Stimulated activated CD8-positive, alpha-beta memory T cell treated with anti-CD3 and anti-CD28 coated beads, Interleukin-2, amount 100 ng/mL, for 1 hour (primary cell): ENCODE results near the gene ELMO1.

Experiments used
- DNase-seq, 2 donors: peaks; one replicate each; pipeline ENCODE4 v3.0.0-alpha.2; 2020; ENCODE audit warnings: low read depth in 2 of 2

Gene ELMO1

GRCh38 chr7:36919738-36920137 is 528.9 kb downstream of the ELMO1 start:
- no peak for DNase-seq

GRCh38 chr7:36918591-36918990 is 530.1 kb downstream of the ELMO1 start:
- no peak for DNase-seq

- DNase-seq, result no peak
These were observed 532.0 kb downstream of the ELMO1 start for GRCh38 chr7:36916619-36917018.

DNA sequence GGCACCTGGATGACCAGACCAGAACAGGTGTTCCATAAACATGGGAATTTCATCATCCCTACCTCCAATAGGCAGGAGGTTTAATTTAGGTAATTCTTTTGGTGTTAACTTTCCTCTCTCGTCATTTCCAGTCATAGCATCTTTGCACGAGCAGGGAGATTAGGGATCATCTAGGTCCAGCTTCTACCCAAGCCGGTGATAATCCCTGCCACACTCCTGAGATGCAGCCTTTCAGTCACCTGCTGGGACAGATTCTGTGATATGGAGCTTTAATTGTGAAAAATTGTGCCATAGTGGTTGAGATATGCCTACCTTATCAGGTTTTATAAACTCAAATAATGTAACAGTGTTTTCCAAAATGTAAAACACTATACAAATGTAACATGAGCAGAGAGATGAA is 532.5 kb downstream of the ELMO1 start:
- no peak for DNase-seq

- no peak for DNase-seq
These were observed 536.9 kb downstream of the ELMO1 start for GRCh38 chr7:36911788-36912187.

GRCh38 chr7:36910859-36911258 is 537.8 kb downstream of the ELMO1 start:
- no peak for DNase-seq

DNA sequence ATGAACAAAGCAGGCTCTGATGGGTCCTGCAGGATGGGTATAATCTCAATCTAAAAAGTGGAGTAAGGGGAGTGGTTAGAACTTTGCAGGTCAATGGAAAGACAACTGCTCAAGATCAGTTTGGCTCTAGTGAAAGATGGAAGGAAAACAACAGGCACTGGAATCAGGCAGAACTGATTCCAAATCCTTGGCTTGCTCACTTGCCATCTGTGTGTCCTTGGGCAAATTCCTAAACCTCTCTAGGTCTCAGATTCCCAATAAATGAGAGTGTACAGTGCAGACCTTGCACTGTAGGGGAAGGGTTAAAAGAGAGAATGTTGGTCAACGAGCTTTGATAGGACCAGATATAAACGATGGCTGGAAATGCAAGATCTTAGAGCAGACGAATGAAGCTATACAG is 538.3 kb downstream of the ELMO1 start:
- DNase-seq, result no peak

DNA sequence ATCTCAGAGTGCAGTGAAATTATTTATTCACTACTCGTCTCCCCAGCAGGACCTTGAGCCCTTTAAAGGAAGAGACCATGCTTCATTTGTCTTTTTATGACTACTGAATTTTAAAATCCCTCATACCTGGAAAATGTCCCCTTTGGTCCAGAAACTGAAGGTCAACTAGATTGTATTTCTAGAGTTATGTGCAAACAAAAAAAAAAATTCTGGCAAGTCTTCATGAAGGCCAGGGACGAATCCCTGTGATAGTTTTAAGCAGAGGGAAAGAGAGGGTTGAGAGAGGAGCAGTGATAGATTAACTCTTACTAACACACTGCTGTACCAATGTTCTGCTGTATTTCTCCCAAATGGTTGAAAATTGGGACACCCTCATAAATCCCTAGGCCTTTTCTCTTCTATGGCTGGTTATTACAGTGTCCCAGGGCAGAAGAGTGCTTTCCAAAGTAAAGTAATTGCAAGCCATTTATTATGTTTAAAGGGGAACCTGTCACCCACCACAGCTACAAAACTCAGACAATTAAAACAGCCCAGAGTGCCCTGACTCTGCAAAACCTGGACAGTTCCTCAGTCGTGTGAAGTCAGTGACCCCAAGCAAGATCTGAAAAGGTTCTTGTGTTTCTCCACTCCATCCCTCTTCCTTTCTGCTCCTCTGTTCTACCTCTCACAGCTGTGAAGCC is 541.6 kb downstream of the ELMO1 start:
- no peak for DNase-seq

GRCh38 chr7:36906448-36906847 is 542.2 kb downstream of the ELMO1 start:
- no peak for DNase-seq

- DNase-seq, result no peak
These were observed 542.8 kb downstream of the ELMO1 start for GRCh38 chr7:36905841-36906240.

DNA sequence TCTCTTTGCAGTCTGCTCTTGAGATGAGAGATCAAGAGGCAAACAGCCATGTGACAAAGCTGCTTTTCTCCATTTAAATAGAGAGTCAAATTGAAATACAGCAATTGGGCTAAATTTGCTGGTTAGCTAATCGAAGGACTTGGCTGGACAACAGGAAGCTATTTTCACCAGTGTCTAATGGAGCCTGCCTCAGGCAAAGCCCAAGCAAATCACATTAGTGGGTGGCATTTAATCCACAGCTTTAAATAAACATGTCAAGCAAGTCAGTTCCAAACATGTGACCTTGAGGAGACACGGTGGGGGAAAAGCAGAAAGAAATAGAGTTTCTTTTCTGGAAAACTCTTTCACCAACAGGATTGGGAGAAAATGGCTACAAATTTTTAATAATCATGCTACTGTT is 543.9 kb downstream of the ELMO1 start:
- no peak for DNase-seq

DNA sequence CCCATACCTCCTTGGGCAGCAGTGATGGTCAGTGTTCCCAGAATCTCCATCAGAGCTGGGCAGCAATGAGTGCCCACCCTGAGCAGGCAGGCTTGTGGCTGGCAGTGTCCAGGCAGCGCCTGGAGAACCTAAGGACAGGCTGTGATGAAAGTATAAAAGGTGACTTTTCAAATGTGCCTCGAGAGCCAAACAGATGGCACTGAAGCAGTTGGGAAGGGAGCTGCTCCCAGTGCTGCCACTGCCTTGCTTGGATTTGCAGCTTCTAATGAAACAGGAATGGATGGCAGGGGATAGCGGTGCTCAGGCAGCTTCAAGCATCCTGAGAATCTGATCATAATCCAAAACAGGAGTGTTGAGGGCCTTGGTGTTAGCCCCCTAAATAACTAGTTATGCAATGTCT is 544.6 kb downstream of the ELMO1 start:
- DNase-seq, result no peak

- no peak for DNase-seq
These were observed 547.5 kb downstream of the ELMO1 start for GRCh38 chr7:36900988-36901710.

GRCh38 chr7:36898186-36898585 is 550.5 kb downstream of the ELMO1 start:
- no peak for DNase-seq

GRCh38 chr7:36896956-36897590 is 551.6 kb downstream of the ELMO1 start:
- no peak for DNase-seq

DNA sequence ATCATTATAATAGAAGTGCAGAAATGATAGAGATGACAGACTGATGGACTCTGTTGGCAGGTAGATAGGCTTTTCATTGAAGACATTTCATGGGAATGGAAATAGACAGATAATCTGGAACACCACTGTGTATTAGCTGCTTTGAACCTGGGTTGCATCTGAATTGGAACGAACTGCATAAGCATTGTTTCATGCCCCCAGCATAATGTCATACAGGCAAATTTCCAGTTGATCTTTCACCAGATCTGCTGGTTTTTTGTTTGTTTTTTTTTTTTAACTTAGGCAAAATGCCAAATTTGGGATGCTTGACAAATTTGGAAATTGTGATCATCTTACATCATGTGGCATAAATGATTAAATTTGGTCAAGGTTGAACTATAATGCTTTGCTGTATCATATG is 552.2 kb downstream of the ELMO1 start:
- DNase-seq, result no peak

- DNase-seq, result no peak
These were observed 553.5 kb downstream of the ELMO1 start for GRCh38 chr7:36895192-36895591.

DNA sequence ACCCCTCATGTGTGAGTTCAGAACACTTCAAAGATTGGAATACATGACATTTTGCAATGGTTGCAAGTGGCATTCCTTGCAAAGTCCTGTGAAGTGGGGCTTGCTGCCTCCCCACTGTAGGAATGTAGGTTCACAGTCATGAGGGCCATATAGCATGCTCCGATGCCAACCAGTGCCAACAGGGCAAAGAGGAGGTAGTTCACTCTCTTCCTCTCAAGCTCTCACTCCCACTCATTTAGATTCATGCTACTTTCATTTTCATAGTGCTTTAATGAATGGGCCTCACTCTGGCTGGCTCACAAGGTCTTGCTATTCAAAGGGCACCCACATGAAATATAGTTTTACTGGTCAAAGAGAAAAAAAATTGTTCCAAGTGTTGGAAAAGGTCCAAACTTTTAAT is 554.5 kb downstream of the ELMO1 start:
- DNase-seq, result no peak

- DNase-seq, result no peak
These were observed 559.5 kb downstream of the ELMO1 start for GRCh38 chr7:36889182-36889581.

DNA sequence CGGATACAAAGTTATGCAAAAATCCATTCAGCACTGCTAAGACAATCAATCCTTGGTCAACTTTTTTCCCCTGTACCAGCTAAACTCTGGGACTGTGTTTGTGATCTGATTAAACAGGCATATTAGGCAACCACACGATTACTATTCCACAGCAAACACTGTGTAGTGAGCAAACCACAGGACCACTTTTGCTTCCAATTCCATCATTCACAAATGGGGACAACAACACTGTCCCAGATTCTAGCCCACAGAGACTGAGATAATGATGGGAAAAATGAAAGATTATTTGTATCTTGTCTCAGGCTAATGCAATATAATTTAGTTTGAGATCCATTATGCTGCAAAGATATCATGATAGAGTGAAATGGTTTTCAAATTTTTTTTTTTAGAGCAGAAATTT is 560.7 kb downstream of the ELMO1 start:
- no peak for DNase-seq

DNA sequence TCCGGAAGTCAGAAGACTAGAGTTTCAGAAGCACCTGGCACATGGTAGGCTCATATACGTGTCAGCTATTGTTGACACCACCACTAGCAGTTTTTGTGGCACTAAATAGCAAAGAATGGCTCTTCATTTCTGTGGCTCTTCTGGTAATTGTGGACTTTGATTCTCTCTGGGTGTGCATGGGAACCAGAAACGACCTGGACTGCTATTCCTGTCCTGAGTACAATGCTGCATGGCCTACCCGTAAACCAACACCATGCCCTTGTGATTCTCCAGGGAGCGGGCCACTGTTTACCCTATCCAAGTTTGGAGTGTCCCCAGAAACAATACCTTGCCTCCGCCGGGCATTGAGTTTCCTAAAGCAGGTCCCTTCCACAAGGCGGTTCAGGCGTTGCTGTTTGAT is 561.4 kb downstream of the ELMO1 start:
- no peak for DNase-seq

DNA sequence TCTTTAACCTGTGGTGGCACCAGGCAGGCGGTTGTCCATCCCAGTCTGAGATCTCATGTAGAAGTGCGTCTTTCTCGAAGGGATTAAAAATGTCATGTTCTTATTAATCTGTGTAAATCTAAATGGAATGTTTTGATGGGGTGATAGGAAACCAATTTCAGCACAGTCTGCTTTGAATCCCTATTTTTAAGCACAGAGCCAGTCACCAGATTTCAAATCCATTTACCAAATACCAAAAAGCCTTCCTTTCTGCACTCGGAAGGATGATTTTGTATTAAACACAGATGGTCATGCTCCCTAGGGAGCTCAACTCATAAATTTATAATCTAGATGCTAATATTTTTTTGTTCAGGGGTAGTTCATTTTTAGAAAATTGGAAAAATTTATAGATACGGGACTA is 563.8 kb downstream of the ELMO1 start:
- DNase-seq, result no peak

DNA sequence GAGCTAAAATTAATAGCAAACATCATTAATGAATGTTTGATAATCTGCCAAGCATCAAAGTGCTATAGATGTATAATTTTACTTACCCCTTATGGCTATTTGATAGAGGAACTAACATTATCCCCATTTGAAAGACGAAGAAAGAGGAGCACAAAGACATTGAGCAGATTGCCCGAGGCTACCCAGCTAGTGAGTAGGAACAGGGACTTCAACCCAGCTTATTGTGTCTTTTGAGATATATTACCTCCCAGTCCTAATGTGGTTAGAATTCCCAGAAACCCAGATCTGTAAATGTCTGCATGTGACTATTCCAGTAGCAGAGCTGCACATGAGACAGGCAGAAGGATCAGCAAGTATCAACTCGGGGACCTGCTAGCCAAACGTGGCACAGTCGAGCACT is 564.3 kb downstream of the ELMO1 start:
- DNase-seq, result no peak
